IPS DF 6.9 (cell line): ENCODE results near the gene HADHB.

ENCODE experiments used
- DNase-seq: peaks from one replicate; pipeline ENCODE4 v3.0.0-alpha.2; 2013; ENCODE audit warnings: low read depth, low spot score
- H3K27ac ChIP-seq: one replicate; pipeline ENCODE4 v1.5.1; 2013; ENCODE audit warnings: low read length, control low read depth
- H3K27me3 ChIP-seq: 2 replicates; pipeline ENCODE4 v1.6.1; 2013; ENCODE audit warnings: mild to moderate bottlenecking, low read length; ENCODE audit not compliant: control insufficient read depth, insufficient read depth
- H3K36me3 ChIP-seq: 2 replicates; pipeline ENCODE4 v1.6.1; 2013; ENCODE audit warnings: low read length; ENCODE audit not compliant: control insufficient read depth, insufficient read depth
- H3K4me1 ChIP-seq: 2 replicates; pipeline ENCODE4 v1.6.1; 2013; ENCODE audit warnings: low read length; ENCODE audit not compliant: control insufficient read depth, insufficient read depth
- H3K4me3 ChIP-seq: 2 replicates; pipeline ENCODE4 v1.5.1; 2013; ENCODE audit warnings: mild to moderate bottlenecking, low read length
- H3K9me3 ChIP-seq: 2 replicates; pipeline ENCODE4 v1.6.1; 2013; ENCODE audit warnings: low read length, inconsistent platforms; ENCODE audit not compliant: control insufficient read depth, insufficient read depth
- whole genome bisulfite sequencing: extraction: QIAGEN DNeasy Blood & Tissue Kit; methylation state at CpG from one replicate; pipeline ENCODE4 v1.1.7; 2013; ENCODE audit warnings: mixed read lengths, missing lambda C conversion rate; ENCODE audit not compliant: insufficient read length, insufficient coverage; 5-methylcytosine and 5-hydroxymethylcytosine counted together

HADHB gene

DNA sequence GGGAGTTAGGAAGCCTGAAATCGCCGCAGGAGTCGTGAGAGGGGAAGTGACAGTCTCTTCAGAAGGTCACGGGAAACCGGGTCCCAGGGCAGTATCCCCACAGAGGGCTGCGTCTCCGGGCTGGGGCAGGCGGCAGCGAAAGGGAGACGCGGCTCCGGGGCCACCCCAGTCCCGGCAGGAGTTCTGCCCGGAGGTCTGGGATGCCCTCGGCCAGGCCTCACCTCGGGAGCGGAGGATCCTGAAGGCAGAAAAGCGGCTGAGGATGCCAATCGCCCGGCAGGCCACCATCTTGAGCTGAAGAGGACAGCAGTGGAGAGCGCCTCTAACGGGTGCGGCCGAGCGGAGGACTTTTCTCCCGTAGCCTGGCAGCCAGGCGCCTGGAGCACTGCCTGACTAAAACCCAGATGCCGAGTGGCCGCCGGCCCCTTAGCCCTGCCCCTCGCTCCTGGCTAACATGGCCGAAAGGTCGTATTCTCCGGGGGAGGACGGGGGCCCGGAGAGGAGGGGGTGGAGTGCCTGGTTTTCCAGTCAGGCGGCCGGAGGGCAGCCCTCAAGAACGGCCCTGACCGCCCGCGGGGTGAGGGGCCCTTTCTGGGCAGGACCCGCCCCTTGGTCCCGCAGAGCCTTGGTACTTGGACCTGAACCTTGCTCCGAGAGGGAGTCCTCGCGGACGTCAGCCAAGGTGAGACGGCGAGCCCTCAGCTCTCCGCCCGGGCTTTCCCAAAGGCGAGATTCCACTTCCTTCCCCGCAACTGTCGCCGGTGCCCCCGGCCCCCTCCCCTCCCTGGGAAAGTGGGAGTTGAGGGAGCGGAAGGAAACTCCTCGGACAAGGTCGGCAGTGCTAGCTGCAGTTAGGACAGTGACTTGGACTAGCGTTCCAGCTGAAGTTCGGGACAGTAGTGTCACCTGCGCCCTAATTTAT, at the start of gene HADHB, which contains the start of gene HADHA:
Gene HADHB (plus strand): TSS at position 631 of the 922 bp plus-strand sequence. CDS start 9,316 bp downstream, outside the sequence.
Gene HADHA (minus strand): TSS at position 324 of the 922 bp plus-strand sequence. CDS start 36 bp downstream, at position 288.
- H3K4me3 ChIP-seq = peak within 1 kb of the TSS; percentile 57
- H3K36me3 ChIP-seq = no peaks in the 10 kb centered on the region
- WGBS = no CpG with 5 or more reads among the region's 63 CpGs
- no peak within 1 kb of the TSS for H3K27ac ChIP-seq
- DNase-seq = peak; percentile 88
- H3K4me1 ChIP-seq = no peaks in the 10 kb centered on the region
- H3K27me3 ChIP-seq = no peaks in the 10 kb centered on the region
- H3K9me3 ChIP-seq = no peaks in the 10 kb centered on the region

DNA sequence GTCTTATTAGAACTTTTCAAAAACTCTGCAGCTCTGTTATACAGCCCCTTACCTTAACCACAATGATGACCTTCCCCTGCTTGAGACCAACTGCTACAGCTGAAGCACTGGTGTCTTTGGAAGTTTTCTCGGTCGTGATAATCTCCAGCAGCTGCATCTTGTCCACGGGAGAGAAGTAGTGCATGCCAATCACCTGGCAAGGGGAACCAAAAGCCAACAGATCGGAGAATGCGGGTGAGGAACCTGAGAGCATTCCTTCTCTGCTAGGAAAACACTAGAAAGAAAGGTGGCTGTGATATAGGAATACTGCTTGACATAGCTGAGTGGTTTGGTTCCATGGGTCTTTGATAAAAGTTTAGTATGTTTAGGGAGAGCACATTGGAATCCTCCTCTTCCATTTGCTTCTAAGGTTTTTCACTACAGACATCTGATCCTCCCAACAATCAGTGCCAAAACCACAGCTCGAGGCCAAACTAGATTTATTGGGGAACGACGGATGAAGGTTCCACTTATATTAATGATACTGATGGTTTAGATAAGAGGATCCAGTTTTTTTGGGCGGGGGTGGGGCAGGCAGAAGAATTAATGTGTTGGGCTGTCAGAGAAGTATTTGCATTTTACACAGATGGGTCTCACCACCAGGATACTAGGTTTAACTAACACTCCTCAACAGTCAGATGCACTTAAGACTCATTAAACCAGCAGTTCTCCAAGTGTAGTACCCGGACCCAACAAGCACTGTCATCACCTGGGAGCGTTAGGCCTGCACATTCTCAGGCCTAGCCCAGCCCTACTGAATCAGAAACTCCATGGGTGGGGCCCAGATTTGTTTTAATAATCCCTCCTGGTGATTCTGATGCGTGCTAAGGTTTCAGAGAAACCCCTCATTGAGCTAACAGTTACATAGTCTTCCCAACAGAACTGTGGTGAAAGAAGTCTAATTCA, 49.4 kb upstream of the HADHB start:
- DNase-seq = no peak
- no peaks in the 10 kb centered on the region for H3K4me1 ChIP-seq
- WGBS = no CpG with 5 or more reads among the region's 12 CpGs
- H3K9me3 ChIP-seq = no peaks in the 10 kb centered on the region
- H3K27me3 ChIP-seq = no peaks in the 10 kb centered on the region
- H3K4me3 ChIP-seq = no peak overlapping the region
- H3K36me3 ChIP-seq = peaks cover 19% of the 10 kb centered on the region; the same call in 1 of the 2 replicates
- H3K27ac ChIP-seq = no peak overlapping the region

DNA sequence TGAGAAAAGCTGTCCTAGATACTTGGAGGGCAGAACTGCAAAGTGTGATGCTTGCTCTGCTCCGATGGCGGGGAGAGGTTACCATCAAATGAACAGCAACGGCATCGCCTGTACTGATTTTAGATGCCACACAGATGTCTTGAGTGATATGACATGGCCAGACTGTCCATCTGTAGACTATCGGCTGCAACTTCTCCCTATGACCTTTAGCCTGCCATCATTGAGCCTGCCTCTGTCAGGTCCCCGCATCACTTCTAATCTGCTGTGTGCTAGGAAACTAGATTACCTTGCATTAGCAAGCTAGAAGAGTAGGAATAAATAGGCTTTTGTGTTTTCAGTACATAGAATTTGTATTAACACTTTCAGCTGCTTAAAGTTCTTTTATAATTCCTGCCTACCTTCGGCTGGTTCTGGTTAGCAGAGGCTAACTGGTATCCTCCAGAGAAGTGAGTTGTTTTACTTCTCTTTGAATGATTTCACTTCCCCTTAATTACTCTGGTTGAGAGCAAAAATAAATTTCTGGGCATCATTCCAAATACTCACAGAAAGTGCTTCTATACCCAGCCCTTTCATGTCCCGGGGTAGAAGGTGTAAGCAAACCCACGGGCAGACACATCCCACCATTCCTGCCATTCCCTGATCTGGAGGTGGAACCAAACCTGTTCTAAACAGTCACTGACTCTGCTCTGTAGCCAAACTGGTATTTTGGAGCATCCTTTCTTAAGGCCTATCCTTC, 47.9 kb upstream of the HADHB start:
- Histone ChIP-seq H3K9me3 (no peaks in the 10 kb centered on the region), H3K27me3 (no peaks in the 10 kb centered on the region), H3K4me3 (no peak overlapping the region), H3K27ac (no peak overlapping the region), H3K4me1 (no peaks in the 10 kb centered on the region), H3K36me3 (peaks cover 20% of the 10 kb centered on the region; the same call in 1 of the 2 replicates)
- no CpG with 5 or more reads among the region's 9 CpGs for WGBS
- no peak for DNase-seq

DNA sequence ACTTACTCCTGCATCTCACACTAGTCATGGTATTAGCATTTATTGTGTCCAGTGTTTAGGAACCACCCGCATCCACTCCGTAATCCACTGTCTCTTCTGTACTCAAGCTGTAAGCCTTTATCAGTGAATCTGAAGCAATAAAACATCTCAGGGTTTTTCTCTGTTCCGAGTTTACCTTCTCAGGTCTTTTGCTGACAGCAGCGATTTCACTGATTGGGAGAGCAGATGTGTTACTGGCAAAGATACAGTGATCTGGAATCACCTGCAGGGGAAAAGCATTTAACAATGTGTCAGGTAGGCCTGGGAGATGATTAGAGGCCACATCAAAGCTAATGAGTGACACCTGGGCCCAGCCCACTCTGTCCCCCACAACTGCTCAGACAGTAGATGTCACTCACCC, 47.2 kb upstream of the HADHB start:
- Histone ChIP-seq H3K36me3 (peaks cover 20% of the 10 kb centered on the region; the same call in 1 of the 2 replicates), H3K27ac (no peak overlapping the region), H3K4me3 (no peak overlapping the region), H3K4me1 (no peaks in the 10 kb centered on the region), H3K27me3 (no peaks in the 10 kb centered on the region), H3K9me3 (no peaks in the 10 kb centered on the region)
- WGBS = no CpG with 5 or more reads among the region's 4 CpGs
- no peak for DNase-seq

DNA sequence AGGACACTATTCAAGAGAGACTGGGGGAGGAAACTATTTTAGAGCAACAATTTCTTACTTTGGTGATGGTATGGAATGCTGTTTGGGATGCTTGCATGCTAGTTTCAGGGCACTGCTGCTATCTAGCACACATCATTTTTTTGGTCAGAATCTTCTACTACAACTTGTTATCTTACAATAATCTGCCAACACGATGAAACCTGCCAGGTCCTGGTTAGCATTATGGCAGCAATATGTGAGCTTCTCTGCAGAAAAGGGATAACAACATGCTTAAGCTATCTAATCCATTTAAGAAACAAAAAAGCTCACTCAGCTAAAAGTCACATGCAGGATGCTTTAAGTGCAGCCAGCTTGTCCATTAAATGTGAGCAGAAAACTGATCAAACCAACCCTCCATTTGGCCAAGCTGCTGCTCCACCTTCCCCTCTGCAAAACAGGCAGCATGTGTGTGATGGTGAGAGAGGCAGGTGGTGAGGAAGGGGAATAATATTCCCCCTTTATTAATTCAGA, 41.7 kb upstream of the HADHB start:
- WGBS = no CpG with 5 or more reads among the region's 1 CpG
- no peaks in the 10 kb centered on the region for H3K9me3 ChIP-seq
- H3K27ac ChIP-seq = no peak overlapping the region
- H3K4me1 ChIP-seq = no peaks in the 10 kb centered on the region
- no peaks in the 10 kb centered on the region for H3K27me3 ChIP-seq
- no peak overlapping the region for H3K4me3 ChIP-seq
- peaks cover 8% of the 10 kb centered on the region; the same call in 1 of the 2 replicates for H3K36me3 ChIP-seq
- no peak for DNase-seq

DNA sequence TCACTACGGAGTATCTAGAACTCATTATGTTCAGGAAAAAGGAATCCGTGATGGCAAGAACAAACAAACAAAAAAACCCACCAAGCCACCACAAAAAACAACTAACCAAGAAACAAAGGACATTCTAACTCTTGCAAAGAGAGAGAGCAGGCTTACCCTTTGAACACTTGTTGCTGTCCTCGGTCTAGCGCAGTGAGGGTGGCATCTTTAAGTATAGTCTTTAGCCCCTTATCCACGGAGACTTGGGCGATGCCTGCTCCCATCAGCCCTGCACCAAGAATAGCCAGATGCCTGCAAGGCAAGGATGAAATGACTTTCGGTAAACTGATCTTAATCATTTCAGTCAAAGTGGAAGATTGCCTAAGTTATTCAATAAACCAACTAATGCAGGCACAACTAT, 40.8 kb upstream of the HADHB start:
- no peaks in the 10 kb centered on the region for H3K4me1 ChIP-seq
- no peak overlapping the region for H3K4me3 ChIP-seq
- H3K9me3 ChIP-seq = no peaks in the 10 kb centered on the region
- DNase-seq = no peak
- WGBS = no CpG with 5 or more reads among the region's 7 CpGs
- no peaks in the 10 kb centered on the region for H3K27me3 ChIP-seq
- H3K36me3 ChIP-seq = peaks cover 7% of the 10 kb centered on the region; the same call in 1 of the 2 replicates
- H3K27ac ChIP-seq = no peak overlapping the region

DNA sequence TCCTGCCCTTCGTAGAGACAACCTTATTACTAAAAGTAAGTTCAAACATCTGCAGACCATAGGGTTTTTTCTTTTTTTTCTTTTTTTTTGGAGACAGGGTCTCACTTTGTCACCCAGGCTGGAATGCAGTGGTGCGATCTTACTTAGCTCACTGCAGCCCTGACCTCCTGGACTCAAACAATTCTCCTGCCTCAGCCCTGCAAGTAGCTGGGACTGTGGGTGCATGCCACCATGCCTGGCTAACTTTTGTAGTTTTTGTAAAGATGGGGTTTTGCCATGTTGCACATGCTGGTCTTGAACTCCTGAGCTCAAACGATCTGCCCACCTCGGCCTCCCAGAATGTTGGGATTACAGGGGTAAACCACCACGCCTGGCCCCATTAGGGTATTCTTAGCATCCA, 32.7 kb upstream of the HADHB start:
- Histone ChIP-seq H3K27me3 (no peaks in the 10 kb centered on the region), H3K27ac (no peak overlapping the region), H3K9me3 (no peaks in the 10 kb centered on the region), H3K36me3 (peaks cover 4% of the 10 kb centered on the region; the same call in 1 of the 2 replicates), H3K4me3 (no peak overlapping the region), H3K4me1 (no peaks in the 10 kb centered on the region)
- DNase-seq = no peak
- no CpG with 5 or more reads among the region's 5 CpGs for WGBS

DNA sequence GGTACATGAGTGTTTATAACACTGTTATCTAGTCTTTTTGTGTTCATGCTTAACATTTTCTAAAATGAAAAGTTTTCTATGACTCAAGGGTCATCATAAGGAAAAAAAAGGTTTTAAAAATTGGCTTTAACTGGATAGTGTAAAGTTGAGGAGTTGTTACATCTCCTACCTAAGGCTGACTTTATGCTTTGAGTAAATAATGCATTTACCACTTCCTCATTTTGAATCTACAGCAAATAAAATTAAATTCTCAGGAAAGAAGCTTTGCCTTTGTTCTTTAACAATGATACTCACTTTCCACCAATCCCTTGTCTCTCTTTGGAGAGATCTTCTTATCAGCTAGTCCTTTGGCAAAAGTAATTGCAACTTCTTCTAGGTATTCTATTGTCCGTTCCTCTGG, 30.0 kb upstream of the HADHB start:
- no peak for DNase-seq
- no peaks in the 10 kb centered on the region for H3K9me3 ChIP-seq
- no peak overlapping the region for H3K27ac ChIP-seq
- peaks cover 4% of the 10 kb centered on the region; the same call in 1 of the 2 replicates for H3K36me3 ChIP-seq
- no peaks in the 10 kb centered on the region for H3K4me1 ChIP-seq
- WGBS = no CpG with 5 or more reads among the region's 1 CpG
- H3K27me3 ChIP-seq = no peaks in the 10 kb centered on the region
- no peak overlapping the region for H3K4me3 ChIP-seq

DNA sequence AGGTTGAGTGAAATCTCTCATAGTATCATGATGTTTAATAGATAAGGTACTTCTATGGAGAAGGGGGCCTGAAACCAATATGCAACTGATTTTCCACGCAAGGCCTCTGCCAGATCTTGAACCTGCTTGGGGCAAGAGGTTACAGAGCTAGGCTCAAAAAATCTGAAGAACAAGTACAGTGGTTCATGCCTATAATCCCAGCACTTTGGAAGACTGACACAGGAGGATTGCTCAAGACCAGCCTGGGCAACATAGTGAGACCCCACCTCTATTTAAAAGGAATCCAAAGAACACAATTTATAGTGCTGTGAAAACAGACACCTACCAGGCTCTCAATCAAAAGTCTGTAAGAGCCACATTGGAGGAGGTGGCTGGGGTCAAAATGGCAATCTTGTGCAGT, 28.9 kb upstream of the HADHB start:
- DNase-seq = no peak
- WGBS = no CpG with 5 or more reads among the region's 1 CpG
- no peak overlapping the region for H3K4me3 ChIP-seq
- no peaks in the 10 kb centered on the region for H3K27me3 ChIP-seq
- H3K9me3 ChIP-seq = no peaks in the 10 kb centered on the region
- no peaks in the 10 kb centered on the region for H3K4me1 ChIP-seq
- H3K36me3 ChIP-seq = peaks cover 2% of the 10 kb centered on the region; the same call in 1 of the 2 replicates
- H3K27ac ChIP-seq = no peak overlapping the region
